Esophagus muscularis mucosa (tissue), 4 donors: ENCODE results near the gene NPC1L1. TPM values are rescaled to one million over a fixed set of nuclear protein-coding genes. Genes with fewer than 3 reads are reported as not detected.

Experiments used
- DNase-seq: peaks from one replicate; pipeline ENCODE4 v3.0.0-alpha.2; 2017; ENCODE audit errors: extremely low spot score
- H3K27ac ChIP-seq, 4 donors: fragments of 200-600 bp; sonication (generic); replicated peaks in 1 of 4; 1 replicate in 3 of 4; 2 replicates in 1 of 4; pipeline ENCODE4 v1.5.1; 2016 to 2019; ENCODE audit warnings: mild to moderate bottlenecking in 1 of 4
- H3K27me3 ChIP-seq, 4 donors: fragments of 200-600 bp; sonication (generic); one replicate each; pipeline versions ENCODE4 v1.5.1 to v1.6.0; 2016 to 2019
- H3K36me3 ChIP-seq, 4 donors: fragments of 200-600 bp; sonication (generic); one replicate each; pipeline ENCODE4 v1.5.1; 2016 to 2019
- H3K4me1 ChIP-seq, 4 donors: fragments of 200-600 bp; sonication (generic); one replicate each; pipeline ENCODE4 v1.5.1; 2016 to 2019
- H3K4me3 ChIP-seq, 4 donors: fragments of 200-600 bp; sonication (generic); 1 replicate in 2 of 4; 2 replicates in 2 of 4; pipeline ENCODE4 v1.5.1; 2016 to 2019; ENCODE audit warnings: mild to moderate bottlenecking in 4 of 4, moderate library complexity in 1 of 4
- H3K9me3 ChIP-seq, 4 donors: fragments of 200-600 bp; sonication (generic); 1 replicate in 3 of 4; 2 replicates in 1 of 4; pipeline ENCODE4 v1.5.1; 2016 to 2019
- CTCF ChIP-seq, 3 experiments: fragments of 200-600 bp in 2 of 3; fragments of 450-650 bp in 1 of 3; sonication (generic) in 2 of 3; IDR thresholded peaks; one replicate each; pipeline ENCODE4 v1.5.1; 2017 to 2019; ENCODE audit warnings: antibody characterized with exemption in 3 of 3, mild to moderate bottlenecking in 2 of 3, moderate library complexity in 1 of 3
- EP300 ChIP-seq: sonication (generic); formaldehyde crosslinking; IDR thresholded peaks from one replicate; pipeline ENCODE4 v1.6.1; 2017; ENCODE audit warnings: antibody characterized with exemption
- POLR2A ChIP-seq: fragments of 450-650 bp; IDR thresholded peaks from one replicate; pipeline ENCODE4 v1.6.1; 2017; ENCODE audit warnings: antibody characterized with exemption, moderate library complexity, mild to moderate bottlenecking, low read depth
- POLR2AphosphoS5 ChIP-seq, 2 donors: sonication (generic); formaldehyde crosslinking; IDR thresholded peaks; one replicate each; pipeline ENCODE4 v1.6.1; 2017; ENCODE audit warnings: antibody characterized with exemption in 2 of 2
- WGBS: methylation state at CpG from one replicate; pipeline ENCODE4 v1.1.5; 2018; 5-methylcytosine and 5-hydroxymethylcytosine counted together
- intact Hi-C: fragments of 100-400 bp; cut with DNase I; formaldehyde crosslinking; loops from one replicate; pipeline ENCODE4 v1.15.1; 2023
- total RNA-seq, 4 donors: library from RNA; depleted of rRNA; stranded (reverse); fragments of >200 nt; gene quantifications; one replicate each; pipeline versions ENCODE4 v1.1.0 to v1.2.1, GENCODE V29; 2016

Gene NPC1L1
- total RNA-seq, 4 donors from 2014 or later, result 0.17 to 0.57 TPM; not detected in 2

- H3K4me1 ChIP-seq, result peaks cover 16 to 32% (median 28%) of the 10 kb centered on the region in 4 donors
- no peaks in the 10 kb centered on the region for H3K9me3 ChIP-seq
- peaks cover 17 to 41% (median 32%) of the 10 kb centered on the region in 4 donors for H3K36me3 ChIP-seq
- peak; percentile 100 for DNase-seq
- WGBS, result 0% methylated on average over 13 of the region's 71 CpGs
- intact Hi-C loops, result loop anchor here (10.0 kb wide), 1 partner anchor 403 kb away; no protein-coding TSS in a partner anchor
- H3K27me3 ChIP-seq, result no peaks in the 10 kb centered on the region
- H3K27ac ChIP-seq, result peak within 1 kb of the TSS; percentile 94 to 98 (median 96)
- TF ChIP-seq POLR2AphosphoS5 (IDR thresholded peaks at IDR 0.05), result peak; percentile 97 to 98
- no peak for TF ChIP-seq EP300
- peak; percentile 82 for TF ChIP-seq POLR2A
- peak in 1 of 3 experiments; percentile 27 for TF ChIP-seq CTCF (IDR thresholded peaks at IDR 0.05)
- peak within 1 kb of the TSS; percentile 82 to 97 (median 84) for H3K4me3 ChIP-seq
Observed at GRCh38 chr7:44581879-44582603, 40.9 kb upstream of the NPC1L1 start, which contains the start of gene TMED4. Gene TMED4, minus strand, starts transcription at chr7:44582231. Its CDS starts 25 bp downstream, at chr7:44582206.

- TF ChIP-seq EP300, result no peak
- TF ChIP-seq CTCF (IDR thresholded peaks at IDR 0.05), result no peak
- no peak for TF ChIP-seq POLR2AphosphoS5 (IDR thresholded peaks at IDR 0.05)
- peak overlapping the region; percentile 94 to 98 (median 96) for H3K27ac ChIP-seq
- DNase-seq, result no peak
- intact Hi-C loops, result loop anchor here (10.0 kb wide), 1 partner anchor 404 kb away; no protein-coding TSS in a partner anchor
- WGBS, result 21% methylated on average over 25 of the region's 30 CpGs
- peak overlapping the region; percentile 82 to 97 (median 84) for H3K4me3 ChIP-seq
- H3K36me3 ChIP-seq, result peaks cover 17 to 48% (median 33%) of the 10 kb centered on the region in 4 donors
- H3K27me3 ChIP-seq, result no peaks in the 10 kb centered on the region
- no peaks in the 10 kb centered on the region for H3K9me3 ChIP-seq
- H3K4me1 ChIP-seq, result peaks cover 16 to 32% (median 28%) of the 10 kb centered on the region in 4 donors
Observed at GRCh38 chr7:44580945-44581878, 40.1 kb upstream of the NPC1L1 start.

GRCh38 chr7:44576228-44576627 lies 35.1 kb upstream of the NPC1L1 start:
- DNase-seq, result no peak
- 83% methylated on average over 2 of the region's 2 CpGs for WGBS
- intact Hi-C loops, result no loop called here
- Histone ChIP-seq H3K27ac (no peak overlapping the region), H3K4me1 (peaks cover 31 to 56% (median 42%) of the 10 kb centered on the region in 4 donors), H3K4me3 (no peak overlapping the region), H3K27me3 (no peaks in the 10 kb centered on the region), H3K36me3 (peaks cover 27 to 73% (median 58%) of the 10 kb centered on the region in 4 donors), H3K9me3 (no peaks in the 10 kb centered on the region)
- TF ChIP-seq POLR2AphosphoS5 (IDR thresholded peaks at IDR 0.05), result no peak

- H3K9me3 ChIP-seq, result no peaks in the 10 kb centered on the region
- no peak for TF ChIP-seq POLR2AphosphoS5 (IDR thresholded peaks at IDR 0.05)
- TF ChIP-seq CTCF (IDR thresholded peaks at IDR 0.05), result no peak
- no peak for TF ChIP-seq POLR2A
- no peak for TF ChIP-seq EP300
- no peaks in the 10 kb centered on the region for H3K27me3 ChIP-seq
- intact Hi-C loops, result no loop called here
- no peak for DNase-seq
- H3K4me3 ChIP-seq, result no peak overlapping the region
- peaks cover 20 to 44% (median 30%) of the 10 kb centered on the region in 4 donors for H3K4me1 ChIP-seq
- H3K27ac ChIP-seq, result peak overlapping the region in 2 of 4 donors; percentile 87 to 93
- peaks cover 38 to 76% (median 62%) of the 10 kb centered on the region in 4 donors for H3K36me3 ChIP-seq
Observed at GRCh38 chr7:44575054-44575453, 33.9 kb upstream of the NPC1L1 start.
